DND-41 (cell line): Measurements from ENCODE around the gene PPA2.
A peak's percentile ranks its signal among the peaks of the same experiment; 100 is the strongest.

Experiments used
- ATAC-seq: fragments of 200-7000 bp; cut with Tn5 transposase; 3 replicates; pipeline ENCODE4 v1.9.1; 2021; ENCODE audit warnings: low read depth; ENCODE audit not compliant: insufficient read depth
- DNase-seq: peaks from one replicate; pipeline ENCODE4 v3.0.0-alpha.2; 2020
- H2AFZ ChIP-seq: 2 replicates; pipeline ENCODE4 v1.6.0; 2012; ENCODE audit warnings: low read depth, low read length
- H3K27ac ChIP-seq: 2 replicates; pipeline ENCODE4 v1.5.1; 2012; ENCODE audit warnings: low read length, inconsistent platforms
- H3K27me3 ChIP-seq: fragments of 200-600 bp; sonication (generic); 2 replicates; pipeline ENCODE4 v1.6.0; 2012; ENCODE audit warnings: low read length, mild to moderate bottlenecking, inconsistent platforms; ENCODE audit not compliant: insufficient read depth, poor library complexity
- H3K36me3 ChIP-seq: 2 replicates; pipeline ENCODE4 v1.5.1; 2012; ENCODE audit warnings: low read length, inconsistent platforms; ENCODE audit not compliant: insufficient read depth
- H3K4me1 ChIP-seq: 2 replicates; pipeline ENCODE4 v1.5.1; 2012; ENCODE audit warnings: mild to moderate bottlenecking, low read length; ENCODE audit not compliant: insufficient read depth
- H3K4me2 ChIP-seq: 2 replicates; pipeline ENCODE4 v1.6.0; 2012; ENCODE audit warnings: mild to moderate bottlenecking, moderate library complexity, low read length, inconsistent platforms; ENCODE audit not compliant: insufficient read depth
- H3K4me3 ChIP-seq, 2 experiments: fragments of 200-600 bp in 1 of 2; shearing (Covaris generic) in 1 of 2; 2 replicates each; pipeline ENCODE4 v1.5.1; 2012 to 2016; ENCODE audit warnings: inconsistent platforms in 2 of 2, low read length in 2 of 2, mild to moderate bottlenecking in 2 of 2, low read depth in 1 of 2, moderate library complexity in 1 of 2
- H3K79me2 ChIP-seq: 2 replicates; pipeline ENCODE4 v1.6.0; 2012; ENCODE audit warnings: low read length, inconsistent platforms; ENCODE audit not compliant: insufficient read depth
- H3K9ac ChIP-seq: 2 replicates; pipeline ENCODE4 v1.6.0; 2012; ENCODE audit warnings: low read depth, mild to moderate bottlenecking, inconsistent platforms, low read length, moderate library complexity
- H3K9me3 ChIP-seq: 2 replicates; pipeline ENCODE4 v1.5.1; 2012; ENCODE audit warnings: low read length, moderate library complexity, mild to moderate bottlenecking, inconsistent platforms; ENCODE audit not compliant: insufficient read depth, severe bottlenecking
- H4K20me1 ChIP-seq: 2 replicates; pipeline ENCODE4 v1.6.0; 2012; ENCODE audit warnings: low read length; ENCODE audit not compliant: insufficient read depth
- CTCF ChIP-seq: IDR thresholded peaks from 2 replicates; pipeline ENCODE4 v1.5.1; 2012; ENCODE audit warnings: borderline replicate concordance, low read length, moderate library complexity, mild to moderate bottlenecking; ENCODE audit not compliant: poor library complexity, severe bottlenecking; ENCODE audit errors: extremely low read depth
- EZH2 ChIP-seq: IDR thresholded peaks from 3 replicates; pipeline ENCODE4 v1.6.1; 2012; ENCODE audit warnings: borderline replicate concordance, low read depth, mild to moderate bottlenecking, moderate library complexity, low read length, inconsistent platforms; ENCODE audit not compliant: severe bottlenecking

PPA2 gene

GRCh38 chr4:105496899-105497298, 23.0 kb upstream of the PPA2 start:
- Histone ChIP-seq H3K9ac (no peak overlapping the region), H3K27ac (no peak overlapping the region), H3K4me2 (no peak overlapping the region), H4K20me1 (no peaks in the 10 kb centered on the region), H2AFZ (no peak overlapping the region), H3K27me3 (no peaks in the 10 kb centered on the region), H3K4me3 (no peak overlapping the region), H3K9me3 (no peaks in the 10 kb centered on the region), H3K79me2 (no peaks in the 10 kb centered on the region), H3K36me3 (no peaks in the 10 kb centered on the region), H3K4me1 (no peaks in the 10 kb centered on the region)
- ATAC-seq (no peak), DNase-seq (no peak)
- TF ChIP-seq CTCF (peak; percentile 19), EZH2 (no peak)

GRCh38 chr4:105495667-105496066, 21.8 kb upstream of the PPA2 start:
- H3K27me3 ChIP-seq, result no peaks in the 10 kb centered on the region
- H3K4me3 ChIP-seq, result no peak overlapping the region
- H3K79me2 ChIP-seq, result no peaks in the 10 kb centered on the region
- no peak overlapping the region for H3K27ac ChIP-seq
- no peak overlapping the region for H3K9ac ChIP-seq
- no peak for ATAC-seq
- no peak overlapping the region for H2AFZ ChIP-seq
- no peaks in the 10 kb centered on the region for H3K4me1 ChIP-seq
- H3K9me3 ChIP-seq, result no peaks in the 10 kb centered on the region
- no peak overlapping the region for H3K4me2 ChIP-seq
- no peak for TF ChIP-seq EZH2
- no peak for TF ChIP-seq CTCF
- no peak for DNase-seq
- no peaks in the 10 kb centered on the region for H4K20me1 ChIP-seq
- no peaks in the 10 kb centered on the region for H3K36me3 ChIP-seq

GRCh38 chr4:105490523-105490922, 16.7 kb upstream of the PPA2 start:
- Histone ChIP-seq H3K9me3 (no peaks in the 10 kb centered on the region), H3K4me3 (no peak overlapping the region), H3K4me2 (no peak overlapping the region), H4K20me1 (no peaks in the 10 kb centered on the region), H2AFZ (no peak overlapping the region), H3K27ac (no peak overlapping the region), H3K4me1 (no peaks in the 10 kb centered on the region), H3K36me3 (no peaks in the 10 kb centered on the region), H3K9ac (no peak overlapping the region), H3K27me3 (no peaks in the 10 kb centered on the region), H3K79me2 (no peaks in the 10 kb centered on the region)
- DNase-seq (no peak), ATAC-seq (no peak)
- no peak for TF ChIP-seq EZH2
- no peak for TF ChIP-seq CTCF

GRCh38 chr4:105483840-105484239, 10.0 kb upstream of the PPA2 start:
- TF ChIP-seq CTCF (no peak), EZH2 (no peak)
- Histone ChIP-seq H3K36me3 (no peaks in the 10 kb centered on the region), H3K4me1 (no peaks in the 10 kb centered on the region), H3K27me3 (no peaks in the 10 kb centered on the region), H3K9me3 (no peaks in the 10 kb centered on the region), H2AFZ (no peak overlapping the region), H3K27ac (no peak overlapping the region), H3K9ac (no peak overlapping the region), H4K20me1 (no peaks in the 10 kb centered on the region), H3K4me2 (no peak overlapping the region), H3K4me3 (no peak overlapping the region), H3K79me2 (no peaks in the 10 kb centered on the region)
- ATAC-seq (no peak), DNase-seq (no peak)
